SK-N-SH treated with all-trans-retinoic acid at 6 μM for 48 hours (cell line): Measurements from ENCODE around the gene NKAIN4.

Experiments used
- ISL1 ChIP-seq: fragments of 250-450 bp; sonication (Bioruptor Pico); IDR thresholded peaks from 2 replicates; pipeline ENCODE4 v2.1.2; 2022; ENCODE audit warnings: mild to moderate bottlenecking, moderate library complexity
- PPARA ChIP-seq: fragments of 250-450 bp; sonication (Bioruptor Pico); IDR thresholded peaks from 2 replicates; pipeline ENCODE4 v1.5.0; 2020; ENCODE audit warnings: mild to moderate bottlenecking, borderline replicate concordance
- RARB ChIP-seq: fragments of 250-450 bp; sonication (Bioruptor Pico); IDR thresholded peaks from 2 replicates; pipeline ENCODE4 v1.8.0; 2021; ENCODE audit warnings: mild to moderate bottlenecking, moderate library complexity
- SNAI2 ChIP-seq: fragments of 250-450 bp; sonication (Bioruptor Pico); IDR thresholded peaks from 2 replicates; pipeline ENCODE4 v1.5.0; 2020; ENCODE audit warnings: mild to moderate bottlenecking, moderate library complexity
- ZFP30 ChIP-seq: fragments of 450-650 bp; formaldehyde crosslinking; IDR thresholded peaks from 2 replicates; pipeline ENCODE4 v1.5.0; 2022; ENCODE audit warnings: mild to moderate bottlenecking, moderate library complexity
- ZNF565 ChIP-seq: fragments of 450-650 bp; formaldehyde crosslinking; conservative IDR thresholded peaks from 2 replicates; pipeline ENCODE4 v1.5.0; 2020; ENCODE audit warnings: low read depth, mild to moderate bottlenecking, moderate library complexity
- TF ChIP-seq, protein P1 (sequence below): fragments of 250-450 bp; sonication (Bioruptor Pico); IDR thresholded peaks from 2 replicates; pipeline ENCODE4 v1.5.1; 2020; ENCODE audit warnings: low read depth, mild to moderate bottlenecking, moderate library complexity
- TF ChIP-seq, protein P2 (sequence below): fragments of 250-450 bp; sonication (Bioruptor Pico); IDR thresholded peaks from 2 replicates; pipeline ENCODE4 v1.8.0; 2021; ENCODE audit warnings: low read depth, mild to moderate bottlenecking, moderate library complexity, borderline replicate concordance
- TF ChIP-seq, protein P3 (sequence below): fragments of 250-450 bp; sonication (Bioruptor Pico); IDR thresholded peaks from 2 replicates; pipeline ENCODE4 v1.8.0; 2020; ENCODE audit warnings: mild to moderate bottlenecking, moderate library complexity, borderline replicate concordance

DNA sequence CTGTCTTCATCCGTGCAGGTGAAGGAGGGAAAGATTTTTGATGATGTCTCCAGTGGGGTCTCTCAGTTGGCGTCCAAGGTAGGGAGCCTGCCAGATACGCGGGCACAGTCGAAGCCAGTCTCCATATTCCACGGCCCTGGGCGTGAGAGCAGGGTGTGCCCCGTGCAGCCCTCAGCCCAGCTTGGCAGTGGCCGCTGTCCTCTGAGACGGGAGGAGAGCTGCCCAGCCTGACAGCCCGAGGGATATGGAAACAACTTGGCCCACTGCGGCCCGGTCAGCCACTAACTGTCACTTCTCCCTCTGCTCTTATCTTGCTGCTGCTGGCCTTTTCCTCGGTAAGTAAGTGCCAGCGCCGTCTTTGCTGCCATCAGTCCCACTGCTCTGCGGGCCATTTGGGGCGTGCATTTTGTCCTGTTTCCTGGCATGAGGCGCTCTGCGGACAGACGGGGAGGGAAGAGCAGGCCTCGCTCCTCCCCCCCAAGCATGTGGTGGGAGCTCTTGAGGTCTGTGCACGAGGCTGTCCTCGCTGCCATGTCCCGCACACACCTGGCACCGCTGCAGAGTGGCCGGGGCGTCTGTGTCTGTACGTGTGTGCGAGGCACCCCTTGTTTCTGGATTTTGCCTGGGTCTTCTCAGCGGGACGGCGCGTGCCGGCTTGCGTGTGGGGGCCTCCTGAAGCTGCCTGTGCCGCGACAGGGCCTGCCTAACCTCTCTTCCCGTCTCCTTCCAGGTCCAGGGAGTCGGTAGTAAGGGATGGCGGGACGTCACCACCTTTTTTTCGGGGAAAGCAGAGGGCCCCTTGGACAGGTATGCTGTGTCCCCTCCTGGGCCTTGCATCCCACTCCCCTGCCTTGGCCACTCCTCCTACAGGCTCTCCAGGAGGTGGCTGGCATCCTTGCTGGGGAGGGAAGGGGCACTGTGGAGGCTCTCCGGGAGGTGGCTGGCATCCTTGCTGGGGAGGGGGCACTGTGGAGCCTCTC, 31.7 kb upstream of the NKAIN4 start:
- TF ChIP-seq PPARA (CRISPR knock-in tag) (no peak), ISL1 (CRISPR knock-in tag) (no peak), ZFP30 (CRISPR knock-in tag) (no peak), RARB (CRISPR knock-in tag) (no peak), SNAI2 (CRISPR knock-in tag) (no peak), ZNF565 (CRISPR knock-in tag) (no peak)
- TF ChIP-seq, protein P1, sequence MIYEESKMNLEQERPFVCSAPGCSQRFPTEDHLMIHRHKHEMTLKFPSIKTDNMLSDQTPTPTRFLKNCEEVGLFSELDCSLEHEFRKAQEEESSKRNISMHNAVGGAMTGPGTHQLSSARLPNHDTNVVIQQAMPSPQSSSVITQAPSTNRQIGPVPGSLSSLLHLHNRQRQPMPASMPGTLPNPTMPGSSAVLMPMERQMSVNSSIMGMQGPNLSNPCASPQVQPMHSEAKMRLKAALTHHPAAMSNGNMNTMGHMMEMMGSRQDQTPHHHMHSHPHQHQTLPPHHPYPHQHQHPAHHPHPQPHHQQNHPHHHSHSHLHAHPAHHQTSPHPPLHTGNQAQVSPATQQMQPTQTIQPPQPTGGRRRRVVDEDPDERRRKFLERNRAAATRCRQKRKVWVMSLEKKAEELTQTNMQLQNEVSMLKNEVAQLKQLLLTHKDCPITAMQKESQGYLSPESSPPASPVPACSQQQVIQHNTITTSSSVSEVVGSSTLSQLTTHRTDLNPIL: no peak
- TF ChIP-seq, protein P2, sequence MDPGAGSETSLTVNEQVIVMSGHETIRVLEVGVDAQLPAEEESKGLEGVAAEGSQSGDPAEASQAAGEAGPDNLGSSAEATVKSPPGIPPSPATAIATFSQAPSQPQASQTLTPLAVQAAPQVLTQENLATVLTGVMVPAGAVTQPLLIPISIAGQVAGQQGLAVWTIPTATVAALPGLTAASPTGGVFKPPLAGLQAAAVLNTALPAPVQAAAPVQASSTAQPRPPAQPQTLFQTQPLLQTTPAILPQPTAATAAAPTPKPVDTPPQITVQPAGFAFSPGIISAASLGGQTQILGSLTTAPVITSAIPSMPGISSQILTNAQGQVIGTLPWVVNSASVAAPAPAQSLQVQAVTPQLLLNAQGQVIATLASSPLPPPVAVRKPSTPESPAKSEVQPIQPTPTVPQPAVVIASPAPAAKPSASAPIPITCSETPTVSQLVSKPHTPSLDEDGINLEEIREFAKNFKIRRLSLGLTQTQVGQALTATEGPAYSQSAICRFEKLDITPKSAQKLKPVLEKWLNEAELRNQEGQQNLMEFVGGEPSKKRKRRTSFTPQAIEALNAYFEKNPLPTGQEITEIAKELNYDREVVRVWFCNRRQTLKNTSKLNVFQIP (CRISPR knock-in tag): no peak
- TF ChIP-seq, protein P3, sequence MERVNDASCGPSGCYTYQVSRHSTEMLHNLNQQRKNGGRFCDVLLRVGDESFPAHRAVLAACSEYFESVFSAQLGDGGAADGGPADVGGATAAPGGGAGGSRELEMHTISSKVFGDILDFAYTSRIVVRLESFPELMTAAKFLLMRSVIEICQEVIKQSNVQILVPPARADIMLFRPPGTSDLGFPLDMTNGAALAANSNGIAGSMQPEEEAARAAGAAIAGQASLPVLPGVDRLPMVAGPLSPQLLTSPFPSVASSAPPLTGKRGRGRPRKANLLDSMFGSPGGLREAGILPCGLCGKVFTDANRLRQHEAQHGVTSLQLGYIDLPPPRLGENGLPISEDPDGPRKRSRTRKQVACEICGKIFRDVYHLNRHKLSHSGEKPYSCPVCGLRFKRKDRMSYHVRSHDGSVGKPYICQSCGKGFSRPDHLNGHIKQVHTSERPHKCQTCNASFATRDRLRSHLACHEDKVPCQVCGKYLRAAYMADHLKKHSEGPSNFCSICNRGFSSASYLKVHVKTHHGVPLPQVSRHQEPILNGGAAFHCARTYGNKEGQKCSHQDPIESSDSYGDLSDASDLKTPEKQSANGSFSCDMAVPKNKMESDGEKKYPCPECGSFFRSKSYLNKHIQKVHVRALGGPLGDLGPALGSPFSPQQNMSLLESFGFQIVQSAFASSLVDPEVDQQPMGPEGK: no peak
